Measurements from ENCODE around the gene POU4F1.

The POU4F1 gene

DNA sequence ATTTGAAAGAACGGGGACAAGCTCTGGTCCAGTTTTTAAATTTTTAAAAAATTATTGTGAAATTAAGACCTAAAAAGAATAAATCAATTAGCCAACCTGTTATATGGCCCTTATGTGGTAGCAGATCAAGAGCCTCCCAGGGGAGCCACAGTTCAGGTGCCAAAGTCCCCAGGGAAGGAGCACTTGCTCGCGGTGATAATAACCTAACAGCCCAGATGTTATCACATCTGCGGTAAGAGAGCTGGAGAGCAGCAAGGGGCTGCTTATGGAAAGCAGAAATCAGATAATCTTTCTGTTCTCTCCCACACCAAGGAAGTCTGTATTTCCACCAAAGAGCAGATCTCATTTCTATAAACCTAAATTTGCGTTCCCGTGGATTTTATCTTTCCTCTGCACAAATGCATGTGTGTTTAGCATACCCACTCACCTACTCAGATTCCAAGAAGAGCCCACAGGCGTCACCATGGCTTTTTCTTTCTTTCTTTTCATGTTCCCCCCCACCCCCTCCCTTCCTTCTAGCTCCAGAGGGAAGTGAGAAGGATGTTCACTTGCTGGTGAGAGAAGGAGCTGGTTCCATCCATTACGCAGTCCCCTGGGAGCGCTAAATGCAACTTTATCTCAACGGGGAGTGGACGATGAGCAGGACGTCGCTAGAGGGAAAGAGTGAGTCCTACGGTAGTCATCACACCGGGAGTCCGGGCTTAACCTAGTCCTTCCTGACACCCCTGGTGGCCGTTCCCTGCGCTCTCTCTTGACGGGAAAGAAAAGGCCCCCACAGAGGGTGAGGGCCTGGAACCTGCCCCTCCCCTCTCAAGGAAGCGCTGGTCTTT lies 1.6 kb upstream of the POU4F1 start:
- no peak for TF ChIP-seq TAF1 (IDR thresholded peaks at IDR 0.05; ENCODE audit: borderline replicate concordance, insufficient read depth, low read length)
- no peak for TF ChIP-seq POLR2AphosphoS5 (IDR thresholded peaks at IDR 0.05; ENCODE audit: low read depth, low read length)
- no peak for TF ChIP-seq SIN3A (IDR thresholded peaks at IDR 0.05; ENCODE audit: borderline replicate concordance, insufficient read depth, low read length)
- TF ChIP-seq FOXP2 (optimal IDR thresholded peaks at IDR 0.05; ENCODE audit: borderline replicate concordance, extremely low read depth, extremely low read length, insufficient read depth): no peak
- TF ChIP-seq, protein P1, sequence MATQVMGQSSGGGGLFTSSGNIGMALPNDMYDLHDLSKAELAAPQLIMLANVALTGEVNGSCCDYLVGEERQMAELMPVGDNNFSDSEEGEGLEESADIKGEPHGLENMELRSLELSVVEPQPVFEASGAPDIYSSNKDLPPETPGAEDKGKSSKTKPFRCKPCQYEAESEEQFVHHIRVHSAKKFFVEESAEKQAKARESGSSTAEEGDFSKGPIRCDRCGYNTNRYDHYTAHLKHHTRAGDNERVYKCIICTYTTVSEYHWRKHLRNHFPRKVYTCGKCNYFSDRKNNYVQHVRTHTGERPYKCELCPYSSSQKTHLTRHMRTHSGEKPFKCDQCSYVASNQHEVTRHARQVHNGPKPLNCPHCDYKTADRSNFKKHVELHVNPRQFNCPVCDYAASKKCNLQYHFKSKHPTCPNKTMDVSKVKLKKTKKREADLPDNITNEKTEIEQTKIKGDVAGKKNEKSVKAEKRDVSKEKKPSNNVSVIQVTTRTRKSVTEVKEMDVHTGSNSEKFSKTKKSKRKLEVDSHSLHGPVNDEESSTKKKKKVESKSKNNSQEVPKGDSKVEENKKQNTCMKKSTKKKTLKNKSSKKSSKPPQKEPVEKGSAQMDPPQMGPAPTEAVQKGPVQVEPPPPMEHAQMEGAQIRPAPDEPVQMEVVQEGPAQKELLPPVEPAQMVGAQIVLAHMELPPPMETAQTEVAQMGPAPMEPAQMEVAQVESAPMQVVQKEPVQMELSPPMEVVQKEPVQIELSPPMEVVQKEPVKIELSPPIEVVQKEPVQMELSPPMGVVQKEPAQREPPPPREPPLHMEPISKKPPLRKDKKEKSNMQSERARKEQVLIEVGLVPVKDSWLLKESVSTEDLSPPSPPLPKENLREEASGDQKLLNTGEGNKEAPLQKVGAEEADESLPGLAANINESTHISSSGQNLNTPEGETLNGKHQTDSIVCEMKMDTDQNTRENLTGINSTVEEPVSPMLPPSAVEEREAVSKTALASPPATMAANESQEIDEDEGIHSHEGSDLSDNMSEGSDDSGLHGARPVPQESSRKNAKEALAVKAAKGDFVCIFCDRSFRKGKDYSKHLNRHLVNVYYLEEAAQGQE (IDR thresholded peaks at IDR 0.05; ENCODE audit: insufficient read depth in 1 of 2, low read depth in 2 of 2, low read length in 2 of 2): no peak

DNA sequence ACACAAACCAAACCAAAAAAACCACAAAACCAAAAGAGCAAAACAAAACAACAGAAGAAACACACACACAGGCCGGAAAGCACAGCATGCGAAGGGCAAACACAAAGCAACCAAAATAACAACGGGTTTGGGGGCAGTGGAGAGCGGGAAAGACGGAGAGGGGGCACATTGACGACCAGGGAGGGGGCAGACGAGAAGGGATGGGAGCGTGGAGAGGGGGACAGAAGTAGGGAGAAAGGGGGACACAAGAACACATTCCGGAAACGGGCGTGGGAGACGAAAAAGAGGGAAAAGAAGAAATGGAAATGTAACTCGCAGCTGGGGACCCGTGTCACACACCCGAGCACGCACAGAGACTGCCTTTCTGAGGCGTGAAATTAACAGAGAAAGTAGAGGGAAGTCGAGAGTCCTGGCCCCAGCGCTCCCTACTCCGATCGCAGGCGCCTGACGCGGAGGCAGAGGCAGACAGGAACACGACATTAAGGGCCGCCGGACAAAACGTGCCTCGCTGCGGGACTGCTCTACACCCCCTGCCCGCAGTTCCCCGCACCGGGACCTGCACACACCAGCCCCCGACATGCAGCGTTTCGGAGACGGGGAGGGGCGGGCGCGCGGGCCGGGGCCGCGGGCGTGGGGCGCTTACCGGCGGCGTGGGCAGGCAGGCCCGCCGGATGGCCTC lies 652 bp downstream of the POU4F1 start:
- TF ChIP-seq TAF1 (IDR thresholded peaks at IDR 0.05; ENCODE audit: borderline replicate concordance, insufficient read depth, low read length) (no peak), FOXP2 (optimal IDR thresholded peaks at IDR 0.05; ENCODE audit: borderline replicate concordance, extremely low read depth, extremely low read length, insufficient read depth) (no peak), SIN3A (IDR thresholded peaks at IDR 0.05; ENCODE audit: borderline replicate concordance, insufficient read depth, low read length) (no peak), POLR2AphosphoS5 (IDR thresholded peaks at IDR 0.05; ENCODE audit: low read depth, low read length) (no peak)
- TF ChIP-seq, protein P1 (IDR thresholded peaks at IDR 0.05; ENCODE audit: insufficient read depth in 1 of 2, low read depth in 2 of 2, low read length in 2 of 2): no peak

DNA sequence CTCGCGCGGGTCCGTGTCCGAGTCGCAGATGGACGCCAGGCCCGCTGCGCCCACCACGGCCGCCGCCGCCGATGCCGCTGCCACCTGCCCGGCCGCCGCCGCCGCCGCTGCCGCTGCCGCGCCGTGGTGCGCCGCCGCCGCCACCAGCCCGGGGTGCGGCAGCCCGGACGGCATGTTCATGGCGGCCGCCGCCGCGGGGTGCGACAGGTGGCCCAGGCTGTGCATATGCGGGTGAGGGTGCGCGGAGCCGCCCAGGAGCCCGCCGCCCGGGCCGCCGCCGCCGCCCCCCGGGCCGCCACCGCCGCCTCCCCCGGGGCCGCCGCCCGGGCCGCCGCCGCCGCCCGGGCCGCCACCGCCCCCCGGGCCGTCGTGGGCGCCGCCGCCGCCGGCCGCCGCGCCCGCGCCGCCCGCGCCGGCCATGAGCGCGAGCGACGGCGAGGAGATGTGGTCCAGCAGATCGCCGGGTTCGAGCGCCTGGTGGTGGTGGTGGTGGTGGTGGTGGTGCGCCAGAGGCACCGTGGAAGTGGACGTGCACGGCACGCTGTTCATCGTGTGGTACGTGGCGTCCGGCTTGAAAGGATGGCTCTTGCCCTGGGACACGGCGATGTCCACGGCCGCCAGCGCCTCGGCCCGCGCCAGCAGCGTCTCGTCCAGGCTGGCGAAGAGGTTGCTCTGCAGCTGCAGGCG lies 1.3 kb downstream of the POU4F1 start:
- no peak for TF ChIP-seq POLR2AphosphoS5 (IDR thresholded peaks at IDR 0.05; ENCODE audit: low read depth, low read length)
- TF ChIP-seq FOXP2 (optimal IDR thresholded peaks at IDR 0.05; ENCODE audit: borderline replicate concordance, extremely low read depth, extremely low read length, insufficient read depth): no peak
- no peak for TF ChIP-seq SIN3A (IDR thresholded peaks at IDR 0.05; ENCODE audit: borderline replicate concordance, insufficient read depth, low read length)
- TF ChIP-seq, protein P1 (IDR thresholded peaks at IDR 0.05; ENCODE audit: insufficient read depth in 1 of 2, low read depth in 2 of 2, low read length in 2 of 2): no peak
- no peak for TF ChIP-seq TAF1 (IDR thresholded peaks at IDR 0.05; ENCODE audit: borderline replicate concordance, insufficient read depth, low read length)

DNA sequence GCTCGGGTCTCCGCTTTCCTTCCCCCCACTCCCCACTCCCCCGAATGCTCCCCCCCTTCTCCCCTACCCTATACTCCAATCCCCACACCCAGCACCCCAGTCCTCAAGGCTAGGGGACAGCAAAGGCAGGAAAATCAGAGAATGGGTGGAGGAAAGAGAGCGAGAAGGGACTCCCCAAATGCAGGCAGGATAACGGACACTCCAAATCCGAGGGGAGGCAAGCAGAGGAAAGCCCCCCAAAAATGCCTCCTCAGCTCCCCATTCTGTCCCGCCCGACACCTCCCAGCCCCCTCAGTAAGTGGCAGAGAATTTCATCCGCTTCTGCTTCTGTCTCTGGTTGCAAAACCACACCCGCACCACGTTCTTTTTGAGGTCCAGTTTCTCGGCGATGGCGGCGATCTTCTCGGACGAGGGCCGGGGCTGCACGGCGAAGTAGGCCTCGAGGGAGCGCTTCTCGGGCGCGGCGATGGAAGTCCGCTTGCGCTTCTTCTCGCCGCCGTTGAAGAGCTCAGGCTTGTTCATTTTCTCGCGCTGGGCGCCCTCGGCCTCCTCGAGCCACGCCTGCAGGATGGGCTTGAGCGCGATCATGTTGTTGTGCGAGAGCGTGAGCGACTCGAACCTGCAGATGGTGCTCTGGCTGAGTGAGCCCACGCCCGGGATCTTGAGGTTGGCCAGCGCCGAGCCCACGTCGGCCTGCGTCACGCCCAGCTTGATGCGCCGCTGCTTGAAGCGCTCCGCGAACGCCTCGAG lies 2.1 kb downstream of the POU4F1 start:
- TF ChIP-seq POLR2AphosphoS5 (IDR thresholded peaks at IDR 0.05; ENCODE audit: low read depth, low read length) (no peak), SIN3A (IDR thresholded peaks at IDR 0.05; ENCODE audit: borderline replicate concordance, insufficient read depth, low read length) (no peak), TAF1 (IDR thresholded peaks at IDR 0.05; ENCODE audit: borderline replicate concordance, insufficient read depth, low read length) (no peak), FOXP2 (optimal IDR thresholded peaks at IDR 0.05; ENCODE audit: borderline replicate concordance, extremely low read depth, extremely low read length, insufficient read depth) (no peak)
- TF ChIP-seq, protein P1 (IDR thresholded peaks at IDR 0.05; ENCODE audit: insufficient read depth in 1 of 2, low read depth in 2 of 2, low read length in 2 of 2): no peak
